ENCODE measurements around the gene GAL3ST2.

GRCh38 chr2:241769819-241770184, 6.8 kb upstream of the GAL3ST2 start:
- TF ChIP-seq CTCF (IDR thresholded peaks at IDR 0.05) (no peak), POLR2A (IDR thresholded peaks at IDR 0.05) (no peak)

Measured in Peyer's patch (tissue), 4 donors.